RPMI7951 (cell line): Measurements from ENCODE around the gene NCK2. TPM values are rescaled to one million over a fixed set of nuclear protein-coding genes. Genes with fewer than 3 reads are reported as not detected.

Source experiments
- DNase-seq: peaks from one replicate; pipeline ENCODE4 v3.0.0-alpha.2; 2012; ENCODE audit warnings: low read depth
- total RNA-seq: library from RNA; depleted of rRNA; stranded (reverse); fragments of >200 nt; shearing (Covaris generic); gene quantifications from 2 replicates; pipeline ENCODE4 v1.2.3, GENCODE V29; 2014; rRNA removed

The NCK2 gene
- 32.4 and 34.5 TPM in 2 replicates for total RNA-seq

DNA sequence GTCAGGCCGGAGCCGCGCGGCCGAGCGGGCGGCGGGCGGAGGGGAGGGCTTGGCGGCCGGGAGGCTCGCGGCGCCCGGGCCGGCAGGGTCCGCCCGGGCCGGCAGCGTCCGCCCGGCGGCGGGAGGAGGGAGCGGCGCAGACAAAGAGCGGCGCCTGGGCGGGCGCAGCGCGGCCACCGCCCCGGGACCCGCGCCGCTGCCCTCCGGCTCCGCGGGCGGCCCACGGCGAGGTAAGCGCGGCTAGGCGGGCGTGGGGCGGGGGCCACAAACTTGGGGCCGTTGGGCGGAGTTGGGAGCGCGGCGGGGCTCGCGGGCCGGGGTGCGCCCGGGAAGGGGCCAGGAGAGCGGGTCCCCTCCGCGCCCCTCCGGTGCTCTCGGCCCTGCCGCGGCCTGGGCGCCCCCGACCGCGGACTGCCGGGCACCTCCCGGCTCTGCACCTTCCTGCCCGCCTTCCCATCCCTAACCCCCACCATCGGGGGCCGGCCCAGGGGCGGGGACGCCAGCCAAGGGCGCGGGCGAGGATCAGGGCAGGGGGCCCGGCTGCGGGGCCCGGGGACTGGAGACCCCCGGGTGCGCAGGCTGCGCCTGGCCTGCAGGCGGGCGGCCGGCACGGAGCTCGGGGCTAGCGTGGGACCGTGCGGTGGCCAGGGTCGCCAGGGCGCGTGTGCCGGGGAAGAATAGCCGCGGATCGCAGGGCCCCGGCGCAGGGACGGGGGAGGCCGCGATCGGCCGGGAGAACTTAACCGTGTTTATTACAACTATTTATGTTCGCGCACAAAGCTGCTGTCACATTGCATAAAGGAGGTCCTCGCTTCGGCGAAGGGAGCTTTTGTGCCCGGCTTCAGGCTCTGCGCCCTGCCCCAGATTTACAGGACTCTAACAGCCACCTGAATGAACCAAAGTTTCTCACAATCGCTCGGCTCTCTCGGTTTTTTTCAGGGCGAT lies at the start of gene NCK2:
NCK2 (plus strand) TSS at position 4 of the 945 bp plus-strand sequence. CDS start 110,152 bp downstream, outside the sequence.
- peak; percentile 39 for DNase-seq

DNA sequence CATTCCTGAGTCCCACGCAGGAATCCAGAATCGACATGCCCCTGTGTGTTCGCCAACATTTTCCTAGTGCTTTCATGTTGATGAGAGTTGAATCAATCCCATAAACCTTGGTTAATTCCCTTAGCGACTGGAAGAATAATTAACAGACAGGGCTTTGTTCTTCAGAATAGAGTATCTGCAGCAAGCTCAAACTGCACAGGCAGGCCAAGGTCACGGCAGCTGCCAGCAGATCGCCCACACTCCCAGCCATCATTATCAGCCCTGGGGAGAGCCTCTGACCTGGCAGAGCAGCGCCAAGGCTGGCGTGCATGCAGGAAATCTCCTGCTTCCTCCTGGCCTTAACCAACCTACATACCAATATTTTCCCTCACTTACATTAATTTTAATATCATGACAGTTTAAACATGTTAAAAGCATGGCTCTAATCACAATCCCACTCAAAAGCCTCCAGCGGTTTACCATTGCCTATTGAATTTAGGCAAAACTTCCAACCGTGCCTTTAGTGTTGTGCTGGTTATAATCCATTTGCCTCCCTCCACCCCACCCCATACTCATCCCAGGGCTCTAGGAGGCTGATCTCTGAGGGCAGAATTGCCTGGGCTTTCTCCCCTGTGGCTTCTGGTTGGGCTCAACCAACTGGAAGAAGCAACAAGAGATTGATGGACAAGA lies 46.8 kb upstream of the NCK2 start:
- DNase-seq, result peak; percentile 29

DNA sequence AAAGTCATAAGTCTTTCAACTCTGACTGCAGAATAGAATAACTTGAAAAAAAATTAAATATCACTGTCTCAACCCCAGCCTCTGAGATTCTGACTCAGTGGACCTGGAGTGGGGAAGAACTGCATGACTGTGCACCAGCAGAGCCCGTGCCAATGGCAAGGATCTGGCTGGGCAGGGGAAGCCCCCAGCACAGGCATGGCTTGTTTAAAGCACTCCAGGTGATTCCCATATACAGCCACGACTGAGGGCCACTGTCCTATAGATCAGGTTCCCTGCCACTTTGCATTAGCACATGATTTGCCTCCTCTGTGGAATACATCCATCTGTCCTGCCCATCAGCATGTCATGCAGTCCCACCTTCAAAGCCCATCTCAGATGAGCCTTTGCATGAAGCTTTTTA lies 45.9 kb upstream of the NCK2 start:
- no peak for DNase-seq

DNA sequence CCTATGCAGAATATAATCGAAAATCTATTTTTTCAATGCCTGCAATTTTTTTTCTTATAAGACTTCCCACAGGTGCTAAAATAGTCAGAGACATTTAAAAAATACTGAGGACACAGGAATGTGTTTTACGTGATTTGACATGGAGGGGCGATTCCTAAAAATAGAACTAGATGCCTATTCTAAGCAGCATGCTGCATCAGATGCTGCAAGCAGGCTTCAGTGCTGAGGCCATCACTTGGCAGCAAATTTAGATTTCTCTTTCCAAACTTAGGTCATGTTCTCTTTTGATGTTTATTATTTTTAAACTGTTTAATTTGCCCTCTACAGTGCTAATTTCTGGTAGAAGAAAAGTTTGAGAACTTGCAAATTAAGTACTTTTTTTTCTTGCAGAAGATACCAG lies 43.7 kb upstream of the NCK2 start:
- DNase-seq, result no peak

DNA sequence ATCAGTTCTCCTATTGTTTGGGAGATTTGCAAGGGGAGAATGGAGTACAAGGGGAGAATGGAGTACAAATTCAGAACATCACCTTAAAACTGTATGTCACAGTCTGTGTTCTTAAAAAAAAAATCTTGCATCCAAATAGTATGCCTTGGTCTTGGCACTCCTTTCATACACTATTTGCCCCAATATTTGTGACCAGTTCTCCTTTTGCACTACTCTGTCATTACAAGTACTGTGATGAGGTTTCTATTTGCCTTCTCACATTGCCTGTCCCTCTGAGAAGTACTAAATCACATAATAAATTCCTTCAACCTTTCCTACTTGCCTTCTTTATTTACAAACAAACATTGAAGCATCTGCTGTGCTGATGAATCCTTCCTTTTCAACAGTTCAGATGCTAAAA lies 36.0 kb upstream of the NCK2 start:
- no peak for DNase-seq

DNA sequence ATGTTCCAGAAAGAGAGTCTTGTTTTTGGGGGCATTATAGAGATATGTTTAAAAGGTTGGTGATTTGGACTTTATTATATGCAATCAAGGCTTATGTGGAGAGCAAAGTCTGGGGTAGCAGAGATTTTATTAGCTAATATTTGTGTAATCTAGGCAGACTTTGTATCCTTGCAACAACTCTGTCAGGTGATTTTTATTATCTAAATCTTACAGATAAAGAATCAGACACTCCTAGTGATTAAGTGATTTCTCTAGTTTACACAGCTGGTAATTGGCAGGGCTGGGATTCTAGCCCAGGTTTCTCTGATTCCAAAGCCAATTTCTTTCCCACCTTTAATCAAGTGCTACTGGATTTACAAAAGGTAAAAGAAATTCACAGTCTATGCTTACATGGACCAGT lies 33.3 kb upstream of the NCK2 start:
- no peak for DNase-seq

DNA sequence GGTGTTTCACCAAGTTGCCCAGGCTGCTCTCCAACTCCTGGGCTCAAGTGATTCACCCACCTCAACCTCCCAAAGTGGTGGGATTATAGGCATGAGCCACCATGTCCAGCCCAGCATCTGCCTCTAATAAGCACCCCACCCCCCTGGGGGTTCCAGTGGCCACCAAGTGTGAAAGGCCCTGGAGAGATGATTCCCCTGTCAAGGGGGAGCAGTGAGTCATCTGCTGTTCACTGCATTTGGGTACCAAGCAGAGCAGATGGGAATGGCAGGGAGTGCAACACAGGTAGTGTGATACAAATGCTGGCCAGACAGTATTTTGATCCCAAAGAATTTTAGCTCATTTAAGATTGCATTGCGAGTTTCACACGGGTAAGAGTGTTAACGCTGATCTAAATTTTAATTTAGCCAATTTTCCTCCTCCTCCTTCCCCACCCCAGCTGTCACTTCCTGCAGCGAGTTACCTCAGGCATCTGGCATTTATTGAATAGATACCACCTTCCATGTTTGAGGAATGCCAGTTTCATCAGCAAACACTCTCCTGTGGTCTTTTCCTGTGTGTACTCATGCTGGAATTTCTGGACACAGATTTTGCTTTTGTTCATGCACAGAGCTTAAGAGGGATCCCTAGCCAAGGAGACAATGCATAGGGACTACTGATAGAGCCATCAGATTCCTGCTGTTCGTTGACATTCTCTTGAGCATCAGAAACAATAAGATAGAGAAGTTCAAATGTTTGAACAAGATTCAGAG lies 32.4 kb upstream of the NCK2 start:
- peak; percentile 80 for DNase-seq

DNA sequence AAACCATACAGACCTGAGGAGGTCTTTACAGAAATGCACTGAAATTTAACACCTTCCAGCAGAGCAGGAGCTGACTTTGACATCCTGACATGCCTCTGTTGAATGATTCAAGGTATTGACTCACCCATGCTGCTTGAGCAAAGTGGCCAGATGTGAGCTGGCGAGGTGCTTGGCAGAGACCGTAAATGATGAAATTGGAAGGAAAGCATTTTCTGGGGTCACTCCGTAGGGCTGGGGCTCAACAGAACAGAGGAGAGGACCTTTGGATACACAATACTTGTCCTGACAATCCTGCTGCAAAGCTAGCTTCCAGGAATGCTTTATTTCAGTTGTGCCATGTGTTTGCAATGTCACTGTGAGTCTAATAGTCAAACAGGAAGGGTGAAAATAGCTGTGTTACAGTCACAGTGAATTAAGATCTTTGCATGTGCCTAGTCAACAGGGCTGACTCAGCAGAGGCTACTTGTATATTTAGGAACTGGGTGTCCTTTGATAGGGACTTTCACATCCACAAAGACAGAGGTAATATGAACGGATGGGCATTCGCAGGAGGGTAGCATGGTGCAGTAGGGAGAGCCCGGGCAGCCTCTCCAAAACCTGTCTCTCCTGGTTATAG lies 31.6 kb upstream of the NCK2 start:
- peak; percentile 69 for DNase-seq

DNA sequence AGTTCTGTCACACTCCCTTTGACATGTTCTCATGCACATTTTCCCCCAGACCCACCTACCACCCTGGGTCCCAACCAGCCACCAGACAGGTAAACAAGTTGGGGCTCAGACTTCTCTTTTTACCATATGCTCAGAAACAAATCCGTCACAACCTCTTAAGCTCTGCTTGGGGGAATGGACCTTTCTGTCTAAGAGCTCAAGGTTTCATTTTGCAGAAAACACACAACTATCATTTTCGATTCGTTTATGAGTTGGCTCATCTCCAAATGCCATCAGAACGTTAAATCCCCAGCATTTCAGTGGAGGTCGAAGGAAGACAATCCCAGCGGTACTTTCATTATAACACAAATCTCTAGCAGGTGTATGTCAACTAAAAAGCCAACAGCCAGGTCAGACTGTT lies 30.6 kb upstream of the NCK2 start:
- no peak for DNase-seq

DNA sequence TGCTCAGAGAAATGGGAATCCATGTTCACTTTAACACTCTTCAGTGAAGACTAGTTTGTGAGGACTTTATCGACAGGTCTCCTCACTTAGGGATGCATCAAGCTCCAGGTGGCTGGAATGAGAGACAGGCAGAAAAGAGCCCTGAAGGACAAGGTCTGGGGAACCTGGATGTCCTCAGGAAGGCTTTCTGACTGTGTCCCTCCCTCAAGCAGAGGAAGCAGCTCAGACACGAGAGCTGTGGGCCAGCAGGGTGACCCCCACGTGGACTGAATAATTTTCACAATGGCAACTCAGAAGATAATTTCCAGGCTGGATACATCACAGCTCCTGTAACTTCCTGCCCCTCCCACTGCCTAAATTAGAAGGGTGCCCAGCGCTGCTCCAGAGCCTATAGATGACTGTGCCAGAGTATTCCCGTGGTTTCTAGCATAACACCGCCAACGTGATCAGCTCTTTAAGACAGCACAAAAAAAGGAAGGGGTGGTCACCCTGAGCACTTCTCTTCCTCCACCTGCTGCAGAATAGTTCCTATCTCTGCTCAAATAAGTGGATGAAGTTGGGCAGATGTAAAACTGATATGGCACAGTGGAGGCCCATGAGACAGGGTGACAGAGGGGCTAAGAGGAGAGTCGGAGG lies 25.7 kb upstream of the NCK2 start:
- DNase-seq, result no peak

DNA sequence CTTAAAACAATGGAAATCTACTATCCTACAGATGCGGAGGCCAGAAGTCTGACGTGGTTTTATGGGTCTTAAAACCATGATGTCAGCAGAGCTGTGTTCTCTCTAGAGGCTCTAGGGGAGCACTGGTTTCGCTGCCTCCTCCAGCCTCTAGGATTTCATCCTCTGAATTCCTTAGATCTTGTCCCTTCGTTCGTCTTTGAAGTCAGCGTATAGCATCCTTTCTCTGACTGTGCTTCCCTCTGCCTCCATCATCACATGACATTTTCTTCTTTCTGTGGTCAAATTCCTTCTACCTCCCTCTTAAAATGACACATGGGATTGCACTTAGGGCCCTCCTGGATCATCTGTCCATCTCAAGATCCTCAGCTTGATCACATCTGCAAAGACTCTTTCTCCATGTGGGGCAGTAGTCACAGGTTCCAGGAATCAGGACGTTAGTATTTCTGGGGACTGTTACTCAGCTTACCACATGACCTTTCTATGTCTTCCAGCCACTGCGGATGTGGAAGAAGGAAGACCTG lies 22.7 kb upstream of the NCK2 start:
- no peak for DNase-seq

DNA sequence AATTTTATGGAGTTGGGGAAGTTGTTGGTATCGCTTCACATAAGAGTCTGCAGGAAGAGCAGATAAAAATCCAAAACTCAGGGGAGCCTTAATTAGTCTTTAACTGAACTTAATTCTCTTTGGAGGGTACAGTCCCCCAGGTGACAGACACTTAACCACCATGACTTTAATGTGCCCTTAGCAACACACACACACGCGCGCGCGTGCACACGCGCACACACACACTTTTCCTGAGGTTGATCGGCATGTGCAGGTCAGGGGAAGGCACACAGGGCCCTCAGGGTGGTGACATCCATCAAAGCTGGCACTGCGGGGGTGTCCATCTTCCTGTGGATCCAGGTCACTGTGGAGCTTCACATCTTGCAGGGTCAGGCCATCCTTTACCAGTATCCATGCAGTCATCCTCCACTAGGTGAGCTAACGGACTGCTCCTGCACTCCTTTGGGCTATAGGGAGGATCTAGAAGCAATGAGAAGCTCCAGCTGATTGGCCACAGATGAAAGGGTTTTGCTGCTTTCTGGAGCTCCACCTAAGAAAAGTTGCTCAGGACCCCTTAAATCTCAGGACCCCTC lies 21.9 kb upstream of the NCK2 start:
- no peak for DNase-seq

DNA sequence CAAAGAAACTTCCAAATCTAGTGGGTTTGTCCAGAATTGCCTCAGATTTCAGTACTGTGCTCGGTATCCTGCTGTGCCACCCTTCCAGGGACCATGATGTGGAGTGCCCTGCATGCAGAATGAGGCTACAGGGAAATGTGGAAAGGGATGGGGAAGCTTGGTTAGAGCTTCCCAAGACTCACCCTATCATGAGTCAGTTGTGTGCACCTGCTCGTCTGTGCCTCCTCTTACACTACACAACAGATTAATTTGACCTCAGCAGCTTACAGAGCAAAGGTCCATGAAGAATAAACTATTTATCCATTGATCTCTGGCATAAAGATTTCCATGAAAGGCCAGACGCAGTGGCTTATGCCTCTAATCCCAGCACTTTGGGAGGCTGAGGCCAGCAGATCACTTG lies 21.3 kb upstream of the NCK2 start:
- DNase-seq, result no peak

DNA sequence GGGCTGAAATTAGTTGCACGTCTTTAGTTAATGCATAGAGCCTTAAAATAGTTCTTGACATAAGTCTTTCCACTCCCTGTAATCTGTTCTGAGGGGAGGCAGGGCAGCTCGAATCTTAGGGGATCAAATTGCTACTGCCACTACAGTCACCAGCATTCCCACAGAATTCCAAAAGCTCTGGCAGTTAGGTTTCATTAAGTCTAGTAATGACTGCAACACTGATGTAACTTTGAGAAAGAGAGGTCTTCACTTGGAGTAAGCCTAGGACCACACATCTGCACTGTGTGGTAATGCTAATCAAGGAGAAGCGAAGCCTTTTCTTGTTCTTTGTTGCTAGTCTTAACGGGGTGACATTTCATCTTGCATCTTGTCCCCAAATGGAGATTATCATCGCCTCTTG lies 19.3 kb upstream of the NCK2 start:
- no peak for DNase-seq

DNA sequence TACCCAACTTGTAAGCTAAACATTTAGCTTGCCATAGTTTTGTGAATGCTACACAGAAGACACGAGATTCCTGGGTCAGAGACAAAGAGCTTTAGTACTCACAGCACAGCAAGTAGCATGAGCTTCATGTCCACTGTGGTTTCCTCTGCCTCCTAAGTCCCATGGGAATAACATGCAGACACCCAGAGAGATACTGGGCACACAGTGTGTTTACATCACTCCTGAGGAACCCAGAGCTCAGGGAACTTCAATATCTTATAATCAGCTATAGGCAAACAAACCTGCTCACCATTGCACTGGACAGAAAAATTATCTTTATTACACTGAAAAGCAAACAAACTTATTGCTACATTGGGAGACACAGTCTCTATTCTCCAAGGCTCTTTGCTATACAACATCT lies 14.5 kb upstream of the NCK2 start:
- no peak for DNase-seq

DNA sequence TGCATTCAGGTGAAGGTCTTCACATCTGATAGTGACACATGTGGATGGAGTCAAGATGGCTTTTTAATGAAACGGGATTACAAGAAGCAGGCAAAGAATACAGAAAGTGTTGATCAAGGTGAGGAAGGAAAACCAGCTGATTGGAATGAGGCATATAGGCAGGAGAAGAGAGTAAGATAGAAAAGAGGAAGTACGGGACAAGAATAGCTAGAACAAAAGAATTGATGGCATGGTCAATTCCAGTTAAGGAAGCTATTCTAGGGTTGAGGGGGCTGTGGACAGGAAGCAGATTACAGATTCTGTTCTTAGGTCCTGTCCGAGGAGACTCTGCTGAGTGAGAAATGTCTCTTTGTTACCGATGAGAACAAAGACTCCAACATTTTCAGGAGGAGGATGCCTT lies 13.2 kb upstream of the NCK2 start:
- DNase-seq, result no peak

DNA sequence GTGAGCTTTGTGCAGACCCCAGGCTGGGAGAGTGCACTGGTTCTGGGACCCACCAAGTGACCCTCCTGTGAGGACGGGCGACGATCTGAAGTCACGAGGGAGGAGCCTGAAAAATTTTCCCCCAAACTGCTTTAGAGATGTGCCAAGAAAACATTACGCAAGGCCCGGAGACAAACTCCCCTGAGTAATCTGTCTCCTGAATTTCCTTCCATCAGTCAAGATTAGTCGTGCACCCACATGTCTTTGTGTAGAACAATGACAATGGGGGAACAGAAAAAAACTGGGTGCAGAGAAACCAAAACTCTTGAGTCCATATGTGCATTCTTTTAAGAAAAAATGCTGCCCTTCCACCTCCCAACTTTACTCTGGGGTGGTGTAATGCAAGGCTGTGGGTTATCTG lies 12.6 kb upstream of the NCK2 start:
- peak; percentile 41 for DNase-seq

DNA sequence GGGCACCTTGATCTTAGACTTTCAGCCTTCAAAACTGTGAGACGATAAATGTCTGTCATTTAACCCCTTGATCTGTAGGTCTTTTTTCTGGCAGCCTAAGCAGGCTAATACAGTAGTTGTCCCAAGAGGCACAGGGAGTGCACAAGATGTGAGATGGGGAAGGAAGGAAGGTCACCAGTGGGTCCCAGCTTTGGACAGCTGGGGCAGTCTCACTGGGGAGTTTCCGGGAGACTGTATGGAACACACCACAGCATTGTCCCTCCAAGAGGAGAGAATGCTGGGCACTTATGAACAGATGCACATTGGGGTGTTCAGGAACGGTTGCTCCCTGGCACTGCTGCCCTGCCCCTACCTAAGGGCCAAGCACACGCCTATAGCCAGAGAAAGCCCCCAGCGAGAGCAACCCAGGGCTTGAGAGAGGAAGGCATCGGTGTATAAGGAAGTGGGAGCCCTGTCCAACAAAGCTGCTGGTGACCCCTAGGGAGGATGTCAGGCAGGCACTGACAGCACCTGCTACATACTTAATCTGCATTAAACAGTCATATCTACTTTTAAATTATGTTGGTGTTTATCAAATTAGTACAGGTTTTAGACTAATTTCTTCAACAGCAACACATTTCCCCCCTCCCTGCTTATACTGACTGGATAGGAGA lies 11.6 kb upstream of the NCK2 start:
- DNase-seq, result no peak

DNA sequence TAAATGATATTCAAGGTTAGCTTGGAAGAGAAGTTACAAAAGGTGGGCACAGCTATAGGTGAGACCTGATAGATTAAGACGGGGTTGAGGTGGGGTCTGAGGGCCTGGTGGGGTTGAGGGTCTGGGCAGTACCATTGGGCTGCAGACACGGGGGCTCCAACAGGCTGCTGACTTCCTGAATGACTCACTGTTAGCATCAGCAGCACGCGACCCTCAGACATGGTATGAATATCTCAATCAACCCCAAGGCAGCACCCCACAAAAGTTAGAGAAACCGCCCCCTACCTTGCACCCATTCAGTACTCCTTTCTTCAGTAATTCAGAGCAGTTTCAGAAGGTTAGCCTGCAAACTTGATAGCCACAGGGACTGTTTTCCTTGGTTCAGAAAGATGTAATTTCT lies 10.8 kb upstream of the NCK2 start:
- no peak for DNase-seq
